Measurements from ENCODE around the gene SPHKAP. TPM values are rescaled to one million over a fixed set of nuclear protein-coding genes. Genes with fewer than 3 reads are reported as not detected.
A peak's percentile ranks its signal among the peaks of the same experiment; 100 is the strongest.

The SPHKAP gene
- total RNA-seq, 4 donors from 2014 or later: 0.20 to 1.6 (median 1.5) TPM; not detected in 1

DNA sequence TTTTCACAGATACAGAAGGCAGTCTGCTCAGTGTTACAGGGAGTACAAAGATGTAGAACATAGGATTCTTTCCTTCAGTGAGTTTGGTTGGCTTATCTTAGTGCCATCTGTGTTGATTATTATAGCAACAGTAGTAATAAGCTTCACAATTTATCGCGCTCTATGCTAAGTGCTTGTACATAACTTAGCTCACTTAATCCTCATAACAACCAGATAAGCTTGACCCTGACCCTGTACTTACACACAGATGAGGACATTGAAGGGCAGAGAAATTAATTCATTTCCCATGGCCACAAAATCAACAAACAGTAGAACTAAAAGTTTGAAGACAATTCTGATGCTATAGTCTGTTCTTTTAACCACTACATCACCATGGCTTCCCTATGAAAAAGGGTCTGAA lies 121.8 kb downstream of the SPHKAP start:
- Histone ChIP-seq H3K4me1 (no peaks in the 10 kb centered on the region), H3K27me3 (no peaks in the 10 kb centered on the region), H3K4me3 (replicated peaks in 1 of 3) (no peak overlapping the region), H3K9me3 (no peaks in the 10 kb centered on the region), H3K27ac (no peak overlapping the region), H3K36me3 (no peaks in the 10 kb centered on the region)
- DNase-seq: no peak
- WGBS, 2 donors: 84 to 86% methylated on average over 2 of the region's 2 CpGs
- intact Hi-C loops (cut with DNase I): no loop called here
- TF ChIP-seq POLR2A (IDR thresholded peaks at IDR 0.05): no peak
- TF ChIP-seq, protein P1, sequence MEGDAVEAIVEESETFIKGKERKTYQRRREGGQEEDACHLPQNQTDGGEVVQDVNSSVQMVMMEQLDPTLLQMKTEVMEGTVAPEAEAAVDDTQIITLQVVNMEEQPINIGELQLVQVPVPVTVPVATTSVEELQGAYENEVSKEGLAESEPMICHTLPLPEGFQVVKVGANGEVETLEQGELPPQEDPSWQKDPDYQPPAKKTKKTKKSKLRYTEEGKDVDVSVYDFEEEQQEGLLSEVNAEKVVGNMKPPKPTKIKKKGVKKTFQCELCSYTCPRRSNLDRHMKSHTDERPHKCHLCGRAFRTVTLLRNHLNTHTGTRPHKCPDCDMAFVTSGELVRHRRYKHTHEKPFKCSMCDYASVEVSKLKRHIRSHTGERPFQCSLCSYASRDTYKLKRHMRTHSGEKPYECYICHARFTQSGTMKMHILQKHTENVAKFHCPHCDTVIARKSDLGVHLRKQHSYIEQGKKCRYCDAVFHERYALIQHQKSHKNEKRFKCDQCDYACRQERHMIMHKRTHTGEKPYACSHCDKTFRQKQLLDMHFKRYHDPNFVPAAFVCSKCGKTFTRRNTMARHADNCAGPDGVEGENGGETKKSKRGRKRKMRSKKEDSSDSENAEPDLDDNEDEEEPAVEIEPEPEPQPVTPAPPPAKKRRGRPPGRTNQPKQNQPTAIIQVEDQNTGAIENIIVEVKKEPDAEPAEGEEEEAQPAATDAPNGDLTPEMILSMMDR (IDR thresholded peaks at IDR 0.05): no peak

DNA sequence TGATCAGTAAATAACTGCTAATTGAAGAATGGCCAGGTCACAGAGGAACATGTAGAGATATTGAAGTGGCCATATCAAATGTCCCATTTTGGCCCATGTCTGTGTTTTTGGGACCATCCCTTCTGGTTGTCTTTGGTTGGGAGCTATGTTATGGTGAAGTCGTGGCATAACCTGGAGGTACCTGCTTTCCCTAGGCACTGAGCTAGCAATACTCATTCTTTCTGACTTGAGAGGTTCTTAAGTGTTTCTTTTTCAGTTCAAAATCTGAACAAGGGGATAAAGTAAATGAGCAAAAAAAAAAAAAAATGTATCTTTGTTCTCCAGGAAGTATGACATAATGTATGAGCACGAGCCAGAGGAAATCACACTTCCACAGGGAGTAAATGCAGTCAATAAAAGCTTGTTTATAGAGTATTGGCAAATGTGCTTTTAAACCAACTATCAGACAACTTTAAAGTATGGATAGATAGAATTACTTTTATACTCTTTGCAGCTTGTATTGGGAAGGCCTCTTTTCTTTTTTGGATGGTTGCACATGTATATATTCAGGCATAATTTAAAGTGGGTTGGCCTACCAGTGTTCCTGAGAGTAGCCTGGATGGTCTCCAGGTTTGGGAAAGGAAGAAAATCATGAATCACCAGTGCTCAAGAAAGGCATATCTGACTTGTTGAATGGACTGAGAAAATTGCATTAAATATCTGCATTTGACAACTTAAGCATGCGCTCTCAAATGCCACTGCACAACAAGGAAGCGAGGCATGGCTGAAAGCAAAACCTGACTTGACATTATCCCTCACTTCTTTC lies 125.0 kb downstream of the SPHKAP start:
- DNase-seq: no peak
- Histone ChIP-seq H3K36me3 (no peaks in the 10 kb centered on the region), H3K27ac (no peak overlapping the region), H3K4me3 (replicated peaks in 1 of 3) (no peak overlapping the region), H3K4me1 (no peaks in the 10 kb centered on the region), H3K27me3 (no peaks in the 10 kb centered on the region), H3K9me3 (no peaks in the 10 kb centered on the region)
- WGBS, 2 donors: 69 to 75% methylated on average over 4 of the region's 4 CpGs
- intact Hi-C loops (cut with DNase I): no loop called here
- no peak for TF ChIP-seq POLR2A (IDR thresholded peaks at IDR 0.05)
- TF ChIP-seq, protein P1 (IDR thresholded peaks at IDR 0.05): no peak

GRCh38 chr2:228048838-228049490 lies 132.5 kb downstream of the SPHKAP start:
- H3K9me3 ChIP-seq: no peaks in the 10 kb centered on the region
- H3K4me3 ChIP-seq (replicated peaks in 1 of 3): no peak overlapping the region
- intact Hi-C loops (cut with DNase I): no loop called here
- H3K36me3 ChIP-seq: no peaks in the 10 kb centered on the region
- 19 to 21% methylated on average over 5 of the region's 5 CpGs for WGBS, 2 donors
- H3K27me3 ChIP-seq: no peaks in the 10 kb centered on the region
- DNase-seq: peak in 1 of 2 donors; percentile 2
- no peak for TF ChIP-seq POLR2A (IDR thresholded peaks at IDR 0.05)
- TF ChIP-seq, protein P1 (IDR thresholded peaks at IDR 0.05): peak in 4 of 6 experiments; percentile 48 to 58 (median 51)
- no peak overlapping the region for H3K27ac ChIP-seq
- H3K4me1 ChIP-seq: no peaks in the 10 kb centered on the region

GRCh38 chr2:228040995-228041394 lies 140.5 kb downstream of the SPHKAP start:
- H3K4me1 ChIP-seq: no peaks in the 10 kb centered on the region
- H3K9me3 ChIP-seq: no peaks in the 10 kb centered on the region
- TF ChIP-seq POLR2A (IDR thresholded peaks at IDR 0.05): no peak
- TF ChIP-seq, protein P1 (IDR thresholded peaks at IDR 0.05): no peak
- H3K4me3 ChIP-seq (replicated peaks in 1 of 3): no peak overlapping the region
- no peaks in the 10 kb centered on the region for H3K36me3 ChIP-seq
- H3K27ac ChIP-seq: no peak overlapping the region
- intact Hi-C loops (cut with DNase I): no loop called here
- WGBS, 2 donors: 93 to 95% methylated on average over 2 of the region's 2 CpGs
- no peak for DNase-seq
- no peaks in the 10 kb centered on the region for H3K27me3 ChIP-seq

All from thyroid gland (tissue), 4 donors.